HFF-Myc (cell line): ENCODE data around the gene TDP2.

Experiments used
- DNase-seq: peaks from one replicate; pipeline ENCODE4 v3.0.0-alpha.2; 2011; ENCODE audit warnings: low read depth; ENCODE audit errors: extremely low read depth
- H3K4me3 ChIP-seq: replicated peaks from 2 replicates; pipeline ENCODE4 v1.5.1; 2011; ENCODE audit warnings: low read depth, mild to moderate bottlenecking, control low read depth, low read length
- TF ChIP-seq, protein P1 (sequence below): IDR thresholded peaks from 2 replicates; pipeline ENCODE4 v1.5.1; 2012; ENCODE audit warnings: mild to moderate bottlenecking, low read depth, low read length, control low read depth; ENCODE audit errors: missing control alignments

TDP2 gene

GRCh38 chr6:24614043-24614420, 52.7 kb downstream of the TDP2 start:
- TF ChIP-seq, protein P1, sequence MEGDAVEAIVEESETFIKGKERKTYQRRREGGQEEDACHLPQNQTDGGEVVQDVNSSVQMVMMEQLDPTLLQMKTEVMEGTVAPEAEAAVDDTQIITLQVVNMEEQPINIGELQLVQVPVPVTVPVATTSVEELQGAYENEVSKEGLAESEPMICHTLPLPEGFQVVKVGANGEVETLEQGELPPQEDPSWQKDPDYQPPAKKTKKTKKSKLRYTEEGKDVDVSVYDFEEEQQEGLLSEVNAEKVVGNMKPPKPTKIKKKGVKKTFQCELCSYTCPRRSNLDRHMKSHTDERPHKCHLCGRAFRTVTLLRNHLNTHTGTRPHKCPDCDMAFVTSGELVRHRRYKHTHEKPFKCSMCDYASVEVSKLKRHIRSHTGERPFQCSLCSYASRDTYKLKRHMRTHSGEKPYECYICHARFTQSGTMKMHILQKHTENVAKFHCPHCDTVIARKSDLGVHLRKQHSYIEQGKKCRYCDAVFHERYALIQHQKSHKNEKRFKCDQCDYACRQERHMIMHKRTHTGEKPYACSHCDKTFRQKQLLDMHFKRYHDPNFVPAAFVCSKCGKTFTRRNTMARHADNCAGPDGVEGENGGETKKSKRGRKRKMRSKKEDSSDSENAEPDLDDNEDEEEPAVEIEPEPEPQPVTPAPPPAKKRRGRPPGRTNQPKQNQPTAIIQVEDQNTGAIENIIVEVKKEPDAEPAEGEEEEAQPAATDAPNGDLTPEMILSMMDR, result no peak
- no peak for DNase-seq
- H3K4me3 ChIP-seq, result no peak overlapping the region

DNA sequence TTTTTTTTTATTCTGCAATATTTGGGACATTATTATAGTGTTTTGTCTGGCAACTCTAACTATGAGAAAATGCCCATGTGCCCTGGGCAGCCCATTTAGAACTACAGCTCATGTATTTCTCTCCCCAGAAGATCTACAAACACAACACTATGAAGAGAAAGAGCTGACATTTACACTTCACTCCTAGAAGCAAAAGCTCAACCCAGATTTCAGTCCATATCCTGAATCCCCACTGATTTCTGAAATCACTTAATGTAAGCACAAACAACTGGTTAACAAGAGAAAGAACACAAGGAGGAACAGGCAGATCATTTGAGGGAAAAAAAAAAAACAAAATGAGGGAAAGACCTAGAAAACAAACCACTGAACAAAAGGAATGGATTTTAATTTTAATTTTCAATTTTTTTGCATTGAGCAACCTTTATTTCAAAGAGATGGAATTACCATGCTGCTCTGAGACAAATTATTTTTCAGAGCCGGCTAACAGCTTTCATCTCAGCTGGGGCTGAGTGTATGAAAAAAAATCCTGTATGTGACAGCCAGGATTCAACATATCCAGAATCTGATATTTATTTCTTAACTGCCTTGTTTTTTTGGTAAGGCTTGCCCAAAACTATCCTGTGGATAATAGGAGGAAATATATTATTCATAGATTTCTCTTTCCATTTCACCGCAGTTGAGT, 53.2 kb downstream of the TDP2 start:
- no peak overlapping the region for H3K4me3 ChIP-seq
- TF ChIP-seq, protein P1, result no peak
- no peak for DNase-seq

DNA sequence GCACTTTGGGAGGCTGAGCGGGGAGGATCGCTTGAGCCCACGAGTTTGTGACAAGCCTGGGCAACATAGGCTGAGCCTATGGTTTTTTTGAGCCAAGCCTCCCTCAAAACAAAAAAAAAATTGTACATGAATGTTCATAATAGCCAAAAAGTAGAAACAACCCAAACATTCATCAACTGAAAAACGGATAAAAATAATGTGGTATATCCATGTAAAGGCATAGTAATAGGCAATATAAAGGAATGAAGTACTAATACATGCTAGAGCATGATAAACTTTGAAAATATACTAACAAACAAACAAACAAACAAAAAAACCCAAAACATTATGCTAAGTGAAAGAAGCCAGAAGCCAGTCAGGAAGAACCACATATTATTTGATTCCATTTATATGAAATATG, 56.0 kb downstream of the TDP2 start:
- no peak for DNase-seq
- TF ChIP-seq, protein P1, result no peak
- no peak overlapping the region for H3K4me3 ChIP-seq

DNA sequence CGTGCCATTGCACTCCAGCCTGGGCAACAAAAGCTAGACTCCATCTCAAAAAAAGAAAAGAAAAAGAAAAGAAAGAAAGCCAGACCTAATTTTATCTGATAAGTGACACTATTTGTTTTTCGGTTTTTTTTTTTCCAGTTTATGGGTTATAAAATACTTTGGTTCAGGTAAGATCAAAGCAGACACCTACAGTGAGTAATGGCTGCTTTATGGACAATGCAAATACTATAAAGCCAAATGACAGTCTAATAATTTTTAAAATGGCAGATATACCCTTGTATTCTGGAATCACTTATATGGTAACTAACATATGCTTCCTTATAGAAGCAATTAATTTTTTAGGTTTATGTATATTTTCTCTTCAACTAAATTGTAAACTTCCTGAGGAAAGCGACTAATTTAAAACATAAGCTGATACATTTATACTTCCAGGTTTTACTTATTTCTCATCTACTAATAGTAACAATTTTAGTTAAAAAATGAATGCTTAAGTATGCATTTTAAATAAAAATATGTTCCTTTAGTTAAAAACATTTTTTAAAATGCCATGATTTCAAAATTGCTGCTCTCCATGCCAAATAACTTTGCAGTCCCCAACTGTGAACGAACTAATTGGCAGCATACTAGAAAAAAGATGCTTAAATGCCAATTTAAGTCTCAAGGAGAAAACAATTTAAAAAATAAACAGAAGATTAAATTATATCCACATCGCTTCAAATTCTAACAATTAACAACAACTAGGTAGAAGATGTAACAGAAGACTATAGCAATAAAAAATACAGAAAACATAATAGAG, 59.2 kb downstream of the TDP2 start:
- DNase-seq, result no peak
- no peak overlapping the region for H3K4me3 ChIP-seq
- TF ChIP-seq, protein P1, result no peak

DNA sequence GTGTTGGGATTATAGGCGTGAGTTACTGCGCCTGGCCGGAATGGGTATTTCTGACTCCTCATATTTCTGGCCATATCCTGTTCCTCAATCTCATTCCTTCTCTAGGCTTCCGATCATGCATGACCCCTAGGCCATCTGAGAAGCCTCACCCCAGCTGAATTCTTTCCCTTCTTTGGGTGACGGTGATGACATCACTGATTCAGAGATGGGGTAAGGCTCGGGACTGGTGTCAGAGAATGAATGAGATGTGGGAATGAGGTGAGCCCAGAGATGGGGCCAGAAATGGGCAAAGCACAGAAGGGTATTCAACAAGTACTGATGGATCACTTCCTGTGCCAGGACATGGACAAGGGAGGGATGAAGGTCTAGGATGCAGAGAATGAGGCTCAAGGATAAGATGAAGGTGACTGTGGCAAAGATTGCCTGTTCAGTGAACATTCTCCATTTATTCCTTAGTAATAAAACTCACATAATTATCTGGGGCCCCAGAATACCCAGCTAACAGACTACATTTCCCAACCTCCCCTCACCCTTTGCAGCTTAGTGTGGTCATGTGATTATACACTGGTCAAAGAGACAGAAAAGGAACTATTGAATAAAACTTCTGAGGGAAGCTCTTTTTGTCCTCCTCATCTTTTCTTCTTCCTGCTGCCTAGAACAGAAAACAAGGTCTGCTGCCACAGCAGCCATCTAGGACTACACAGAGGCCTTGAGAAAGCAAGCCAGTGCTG, 60.3 kb downstream of the TDP2 start:
- no peak for DNase-seq
- TF ChIP-seq, protein P1, result no peak
- H3K4me3 ChIP-seq, result no peak overlapping the region

DNA sequence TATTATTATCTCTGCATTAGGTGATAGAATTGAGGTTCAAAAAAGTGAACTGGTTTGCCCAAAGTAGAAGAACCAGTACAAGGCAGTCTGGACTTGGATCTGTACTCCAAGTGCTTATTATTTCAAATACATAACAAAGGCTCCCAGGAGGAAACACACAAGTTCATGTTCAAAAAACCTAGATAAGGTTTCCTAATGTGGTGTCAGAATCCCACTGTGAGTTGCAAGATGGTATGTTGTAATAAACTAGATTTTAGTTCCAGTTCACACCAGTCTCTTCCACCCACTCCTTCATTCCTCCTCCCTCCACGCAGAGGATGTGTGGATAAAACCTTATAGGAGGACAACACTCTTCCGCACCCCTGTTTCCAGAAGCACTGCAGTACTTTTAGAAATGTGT, 63.5 kb downstream of the TDP2 start:
- no peak overlapping the region for H3K4me3 ChIP-seq
- DNase-seq, result no peak
- TF ChIP-seq, protein P1, result no peak
